NCI-H69 (cell line): ENCODE results near the gene SARS1.

ENCODE experiments used
- DNase-seq: peaks from one replicate; lab custom pipeline; 2025; lab: John Stamatoyannopoulos, UW

Gene SARS1

DNA sequence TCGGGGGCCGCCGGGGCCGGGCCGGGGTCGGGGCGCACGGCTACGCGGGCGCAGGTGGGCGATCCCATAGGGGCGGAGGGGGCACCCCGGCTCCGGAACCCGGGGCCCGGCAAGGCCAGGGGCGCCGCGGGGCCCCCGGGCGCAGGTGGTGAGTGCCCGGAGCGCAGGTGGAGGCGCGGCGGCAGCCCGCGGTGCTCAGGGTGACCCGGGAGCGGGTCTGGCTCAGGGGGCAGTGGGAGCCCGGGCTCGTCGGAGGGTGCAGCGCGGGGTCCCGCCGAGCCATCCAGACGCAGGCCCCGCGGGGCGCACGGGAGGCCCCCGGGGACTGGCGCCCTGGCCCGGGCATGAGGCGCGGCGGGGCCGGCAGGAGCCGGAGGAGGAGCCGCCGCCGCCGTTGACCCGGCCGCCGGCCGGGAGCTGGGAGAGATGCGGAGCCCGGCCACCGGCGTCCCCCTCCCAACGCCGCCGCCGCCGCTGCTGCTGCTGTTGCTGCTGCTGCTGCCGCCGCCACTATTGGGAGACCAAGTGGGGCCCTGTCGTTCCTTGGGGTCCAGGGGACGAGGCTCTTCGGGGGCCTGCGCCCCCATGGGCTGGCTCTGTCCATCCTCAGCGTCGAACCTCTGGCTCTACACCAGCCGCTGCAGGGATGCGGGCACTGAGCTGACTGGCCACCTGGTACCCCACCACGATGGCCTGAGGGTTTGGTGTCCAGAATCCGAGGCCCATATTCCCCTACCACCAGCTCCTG is 36.1 kb downstream of the SARS1 start:
- DNase-seq: peak; percentile 40

DNA sequence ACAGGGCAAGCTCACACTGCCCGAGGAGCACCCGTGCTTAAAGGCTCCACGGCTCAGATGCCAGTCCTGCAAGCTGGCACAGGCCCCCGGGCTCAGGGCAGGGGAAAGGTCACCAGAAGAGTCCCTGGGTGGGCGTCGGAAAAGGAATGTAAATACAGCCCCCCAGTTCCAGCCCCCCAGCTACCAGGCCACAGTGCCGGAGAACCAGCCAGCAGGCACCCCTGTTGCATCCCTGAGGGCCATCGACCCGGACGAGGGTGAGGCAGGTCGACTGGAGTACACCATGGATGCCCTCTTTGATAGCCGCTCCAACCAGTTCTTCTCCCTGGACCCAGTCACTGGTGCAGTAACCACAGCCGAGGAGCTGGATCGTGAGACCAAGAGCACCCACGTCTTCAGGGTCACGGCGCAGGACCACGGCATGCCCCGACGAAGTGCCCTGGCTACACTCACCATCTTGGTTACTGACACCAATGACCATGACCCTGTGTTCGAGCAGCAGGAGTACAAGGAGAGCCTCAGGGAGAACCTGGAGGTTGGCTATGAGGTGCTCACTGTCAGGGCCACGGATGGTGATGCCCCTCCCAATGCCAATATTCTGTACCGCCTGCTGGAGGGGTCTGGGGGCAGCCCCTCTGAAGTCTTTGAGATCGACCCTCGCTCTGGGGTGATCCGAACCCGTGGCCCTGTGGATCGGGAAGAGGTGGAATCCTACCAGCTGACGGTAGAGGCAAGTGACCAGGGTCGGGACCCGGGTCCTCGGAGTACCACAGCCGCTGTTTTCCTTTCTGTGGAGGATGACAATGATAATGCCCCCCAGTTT is 36.9 kb downstream of the SARS1 start:
- no peak for DNase-seq

DNA sequence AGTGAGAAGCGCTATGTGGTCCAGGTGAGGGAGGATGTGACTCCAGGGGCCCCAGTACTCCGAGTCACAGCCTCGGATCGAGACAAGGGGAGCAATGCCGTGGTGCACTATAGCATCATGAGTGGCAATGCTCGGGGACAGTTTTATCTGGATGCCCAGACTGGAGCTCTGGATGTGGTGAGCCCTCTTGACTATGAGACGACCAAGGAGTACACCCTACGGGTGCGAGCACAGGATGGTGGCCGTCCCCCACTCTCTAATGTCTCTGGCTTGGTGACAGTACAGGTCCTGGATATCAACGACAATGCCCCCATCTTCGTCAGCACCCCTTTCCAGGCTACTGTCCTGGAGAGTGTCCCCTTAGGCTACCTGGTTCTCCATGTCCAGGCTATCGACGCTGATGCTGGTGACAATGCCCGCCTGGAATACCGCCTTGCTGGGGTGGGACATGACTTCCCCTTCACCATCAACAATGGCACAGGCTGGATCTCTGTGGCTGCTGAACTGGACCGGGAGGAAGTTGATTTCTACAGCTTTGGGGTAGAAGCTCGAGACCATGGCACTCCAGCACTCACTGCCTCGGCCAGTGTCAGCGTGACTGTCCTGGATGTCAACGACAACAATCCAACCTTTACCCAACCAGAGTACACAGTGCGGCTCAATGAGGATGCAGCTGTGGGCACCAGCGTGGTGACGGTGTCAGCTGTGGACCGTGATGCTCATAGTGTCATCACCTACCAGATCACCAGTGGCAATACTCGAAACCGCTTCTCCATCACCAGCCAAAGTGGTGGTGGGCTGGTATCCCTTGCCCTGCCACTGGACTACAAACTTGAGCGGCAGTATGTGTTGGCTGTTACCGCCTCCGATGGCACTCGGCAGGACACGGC is 37.8 kb downstream of the SARS1 start:
- DNase-seq: no peak

DNA sequence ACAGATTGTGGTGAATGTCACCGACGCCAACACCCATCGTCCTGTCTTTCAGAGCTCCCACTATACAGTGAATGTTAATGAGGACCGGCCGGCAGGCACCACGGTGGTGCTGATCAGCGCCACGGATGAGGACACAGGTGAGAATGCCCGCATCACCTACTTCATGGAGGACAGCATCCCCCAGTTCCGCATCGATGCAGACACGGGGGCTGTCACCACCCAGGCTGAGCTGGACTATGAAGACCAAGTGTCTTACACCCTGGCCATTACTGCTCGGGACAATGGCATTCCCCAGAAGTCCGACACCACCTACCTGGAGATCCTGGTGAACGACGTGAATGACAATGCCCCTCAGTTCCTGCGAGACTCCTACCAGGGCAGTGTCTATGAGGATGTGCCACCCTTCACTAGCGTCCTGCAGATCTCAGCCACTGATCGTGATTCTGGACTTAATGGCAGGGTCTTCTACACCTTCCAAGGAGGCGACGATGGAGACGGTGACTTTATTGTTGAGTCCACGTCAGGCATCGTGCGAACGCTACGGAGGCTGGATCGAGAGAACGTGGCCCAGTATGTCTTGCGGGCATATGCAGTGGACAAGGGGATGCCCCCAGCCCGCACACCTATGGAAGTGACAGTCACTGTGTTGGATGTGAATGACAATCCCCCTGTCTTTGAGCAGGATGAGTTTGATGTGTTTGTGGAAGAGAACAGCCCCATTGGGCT is 38.6 kb downstream of the SARS1 start:
- DNase-seq: no peak

DNA sequence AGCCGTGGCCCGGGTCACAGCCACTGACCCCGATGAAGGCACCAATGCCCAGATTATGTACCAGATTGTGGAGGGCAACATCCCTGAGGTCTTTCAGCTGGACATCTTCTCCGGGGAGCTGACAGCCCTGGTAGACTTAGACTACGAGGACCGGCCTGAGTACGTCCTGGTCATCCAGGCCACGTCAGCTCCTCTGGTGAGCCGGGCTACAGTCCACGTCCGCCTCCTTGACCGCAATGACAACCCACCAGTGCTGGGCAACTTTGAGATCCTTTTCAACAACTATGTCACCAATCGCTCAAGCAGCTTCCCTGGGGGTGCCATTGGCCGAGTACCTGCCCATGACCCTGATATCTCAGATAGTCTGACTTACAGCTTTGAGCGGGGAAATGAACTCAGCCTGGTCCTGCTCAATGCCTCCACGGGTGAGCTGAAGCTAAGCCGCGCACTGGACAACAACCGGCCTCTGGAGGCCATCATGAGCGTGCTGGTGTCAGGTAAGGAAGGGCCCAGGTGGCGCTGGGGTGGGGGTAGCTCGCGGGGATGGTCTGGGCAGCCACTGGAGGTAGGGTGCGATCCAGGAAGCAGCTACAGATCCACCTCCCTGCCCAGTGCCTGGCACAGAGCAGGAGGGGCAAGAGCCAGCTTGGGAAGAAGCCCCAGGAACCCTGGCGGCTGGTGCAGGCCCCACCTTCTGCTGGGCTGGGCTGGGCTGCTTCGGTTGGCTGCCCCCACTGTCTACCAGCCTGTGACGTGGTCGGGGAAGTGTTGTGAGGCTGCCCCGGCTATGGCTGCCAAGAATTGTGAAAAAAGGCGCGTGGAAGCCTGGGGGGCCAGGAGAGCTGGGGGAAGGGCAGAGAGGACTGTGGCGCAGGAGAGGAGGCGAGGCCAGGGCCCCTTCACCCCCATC is 39.4 kb downstream of the SARS1 start:
- peak; percentile 79 for DNase-seq

DNA sequence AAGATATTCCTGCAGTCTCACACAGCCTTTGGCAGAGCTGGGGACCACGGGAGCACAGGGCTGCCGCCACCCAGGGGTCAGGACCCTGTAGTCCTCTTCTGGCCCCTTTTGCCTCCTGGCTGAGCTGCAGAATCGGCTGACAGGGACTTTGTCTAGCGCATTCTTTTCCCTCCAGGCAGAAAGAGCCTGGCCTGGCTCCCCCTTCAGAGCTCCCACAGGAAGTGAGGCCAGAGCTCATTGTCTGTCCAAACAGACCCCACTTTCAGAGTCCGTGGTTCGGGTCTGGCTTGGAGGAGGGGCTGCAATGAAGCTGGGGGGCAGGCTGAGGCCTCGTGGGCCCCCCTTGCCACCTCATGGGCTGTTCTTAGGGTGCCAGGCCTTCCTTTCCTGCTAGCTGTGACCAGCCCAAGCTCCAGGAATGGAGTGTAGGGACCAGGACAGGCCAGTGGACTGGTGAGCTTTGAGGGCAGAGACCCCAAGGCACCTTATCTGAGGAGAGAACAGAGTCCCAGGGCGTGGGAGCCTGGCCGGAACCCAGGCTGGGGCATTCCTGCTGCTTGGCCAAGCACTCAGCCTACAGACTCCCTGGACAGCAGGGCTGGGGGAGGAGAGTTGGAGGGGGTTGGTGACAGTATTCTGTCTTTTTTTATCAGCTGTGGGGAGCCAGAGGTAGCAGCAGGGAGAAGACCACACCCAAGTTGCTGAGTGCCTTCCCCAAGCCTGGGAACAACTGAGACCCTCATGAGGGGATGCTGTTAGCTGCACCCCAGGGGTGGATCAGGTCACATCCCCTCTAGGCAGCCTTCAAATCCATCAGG is 40.3 kb downstream of the SARS1 start:
- peak; percentile 82 for DNase-seq

DNA sequence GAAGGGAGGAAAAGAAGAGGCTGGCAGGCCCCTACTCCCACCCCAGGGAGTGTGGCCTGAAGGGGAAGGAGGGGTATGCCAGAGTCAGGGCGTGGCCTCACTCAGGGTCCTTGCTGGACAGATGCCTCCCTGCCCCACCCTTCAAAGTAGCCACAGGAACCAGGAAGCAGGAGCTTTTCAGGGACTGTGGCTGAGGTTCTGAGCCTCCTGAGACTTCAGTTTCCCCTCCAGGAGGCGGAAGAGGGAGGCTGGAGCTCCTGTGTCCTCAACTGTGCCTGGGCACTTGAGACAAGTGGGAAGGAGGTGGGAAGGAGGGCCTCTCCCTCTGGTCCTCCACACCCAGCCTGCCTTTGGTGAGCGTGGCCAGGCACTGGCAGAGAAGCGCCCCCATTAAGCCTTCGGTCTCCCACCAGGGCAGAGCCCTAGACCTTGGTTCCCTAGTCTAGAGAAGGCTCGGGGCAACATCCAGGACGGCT is 40.9 kb downstream of the SARS1 start:
- peak; percentile 82 for DNase-seq

DNA sequence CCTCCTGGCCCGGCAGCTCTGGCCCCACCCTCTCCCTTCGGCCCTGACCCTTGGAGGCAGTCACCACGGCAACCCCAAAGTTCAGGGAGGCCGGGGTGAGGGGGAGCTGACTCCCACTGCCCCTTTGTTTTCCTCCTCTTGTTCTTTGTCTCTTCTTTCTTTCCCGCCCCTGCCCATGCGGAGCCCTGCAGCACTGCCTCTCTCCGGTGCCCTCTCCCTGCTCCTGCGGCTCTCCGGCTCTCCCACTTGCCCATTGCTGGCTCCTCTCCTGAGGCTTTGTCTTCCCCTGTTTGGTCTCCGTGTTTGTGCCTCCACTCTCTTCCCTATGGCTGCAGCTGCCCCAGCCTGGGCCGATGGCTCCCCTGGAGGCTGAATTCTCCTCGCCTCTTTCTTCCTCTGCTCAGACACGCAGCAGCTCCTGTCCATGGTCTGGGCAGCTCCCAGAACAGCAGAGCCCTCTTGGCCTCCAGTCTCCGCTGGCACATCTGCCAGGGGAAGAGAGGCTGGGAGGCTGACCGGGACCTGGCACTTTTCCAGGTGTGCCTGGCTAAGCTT is 41.5 kb downstream of the SARS1 start:
- DNase-seq: peak; percentile 30

DNA sequence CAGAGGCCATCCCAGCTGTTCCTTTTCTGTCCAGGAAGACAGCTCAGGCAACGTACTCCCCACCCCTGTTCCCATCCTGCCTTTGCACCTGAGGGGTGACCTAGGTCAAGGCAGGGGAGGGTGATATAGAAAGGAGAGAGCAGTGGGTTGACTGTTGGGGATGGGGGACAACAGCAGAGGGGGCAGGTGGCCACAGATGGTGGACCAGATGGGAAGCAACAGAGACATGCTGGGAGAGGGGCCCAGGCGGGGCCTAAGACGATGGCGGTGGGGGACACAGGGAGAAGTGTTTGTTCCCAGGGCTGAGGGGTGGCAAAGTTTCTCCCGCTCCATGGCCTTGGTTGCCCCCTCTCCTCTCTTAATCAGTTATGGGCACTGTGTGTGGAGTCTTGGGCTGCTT is 42.0 kb downstream of the SARS1 start:
- peak; percentile 59 for DNase-seq

DNA sequence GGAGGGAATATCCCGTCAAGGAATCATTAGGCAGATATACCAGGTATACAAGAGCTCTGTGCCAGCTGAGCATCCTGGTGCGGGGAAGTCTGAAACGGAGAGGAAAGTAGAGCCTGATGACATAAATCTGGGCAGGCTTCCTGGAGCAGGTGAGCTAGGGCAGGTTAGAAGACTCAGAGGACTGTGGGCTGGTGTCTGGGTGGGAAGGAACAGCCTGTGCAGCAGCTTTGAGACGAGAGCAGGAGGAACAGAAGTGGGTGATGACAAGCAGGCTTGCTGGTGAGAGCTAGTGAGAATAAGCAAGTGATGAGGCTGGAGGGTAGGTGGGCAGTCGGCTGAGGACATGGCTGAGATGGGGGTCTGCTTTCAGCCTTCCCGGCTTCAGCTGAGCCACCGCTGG is 42.4 kb downstream of the SARS1 start:
- DNase-seq: peak; percentile 47

DNA sequence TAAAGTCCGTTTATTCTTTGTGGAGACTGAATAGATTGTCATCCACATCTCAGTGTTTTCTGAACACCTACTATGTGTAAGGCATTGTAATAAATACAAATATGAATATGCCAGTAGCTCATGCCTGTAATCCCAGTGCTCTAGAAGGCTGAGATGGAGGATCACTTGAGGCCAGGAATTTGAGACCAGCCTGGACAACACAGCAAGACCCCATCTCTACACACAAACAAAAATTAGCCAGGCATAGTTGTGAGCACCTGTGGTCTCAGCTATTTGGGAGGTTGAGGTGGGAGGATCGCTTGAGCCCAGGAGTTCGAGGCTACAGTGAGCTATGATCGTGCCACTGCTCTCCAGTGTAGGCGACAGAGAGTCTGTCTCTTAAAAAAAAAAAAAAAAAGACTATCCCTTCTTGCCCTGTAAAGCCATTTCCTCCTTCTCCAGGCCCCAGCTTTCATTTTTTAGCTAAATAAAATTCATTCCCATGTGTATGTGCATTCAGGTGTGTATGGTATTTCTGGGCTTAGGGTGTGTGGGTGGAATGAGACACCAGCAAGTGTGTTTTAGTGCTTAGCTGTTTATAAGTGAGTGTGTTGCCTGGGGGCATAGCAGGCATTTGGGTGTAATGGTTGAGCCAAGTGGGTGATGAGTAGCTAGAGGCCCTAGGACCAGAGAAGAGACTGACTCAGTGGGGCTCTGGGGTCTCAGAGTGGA is 43.4 kb downstream of the SARS1 start:
- peak; percentile 53 for DNase-seq

DNA sequence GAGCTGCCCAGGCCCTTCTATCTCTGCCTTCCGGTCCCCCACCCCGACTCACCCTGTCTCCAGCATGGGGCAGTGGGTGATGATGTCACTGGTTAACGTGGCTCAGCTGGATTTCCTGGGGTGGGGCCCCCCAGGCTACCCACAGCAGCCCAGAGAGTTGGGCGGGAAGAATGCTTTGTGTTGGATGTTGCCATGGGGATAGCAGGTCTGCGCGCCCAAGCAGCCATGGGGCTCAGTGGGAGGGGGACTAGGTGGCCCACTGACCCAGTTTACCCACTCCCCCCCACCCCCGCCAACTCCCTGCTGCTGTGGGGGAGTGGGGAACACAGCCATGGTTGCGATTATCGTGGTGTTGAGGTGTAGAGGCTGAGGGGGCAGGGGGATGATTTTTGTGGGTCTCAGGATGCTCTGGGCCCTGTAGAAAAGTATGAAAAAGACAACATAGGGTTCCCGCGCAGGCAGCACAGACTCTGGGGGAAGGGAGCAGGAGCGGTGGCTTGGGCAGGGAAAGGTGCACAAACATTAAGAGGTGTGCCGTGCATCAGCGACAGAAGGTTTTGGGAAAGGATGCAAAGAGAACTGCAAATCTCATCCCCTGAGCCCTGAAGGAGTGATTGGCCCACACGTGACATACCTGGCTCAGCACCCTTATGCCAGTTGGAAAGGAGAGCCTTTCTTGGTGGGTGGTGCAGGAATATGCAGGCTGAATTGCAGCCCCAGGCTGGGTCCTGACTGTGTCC is 44.1 kb downstream of the SARS1 start:
- DNase-seq: peak; percentile 53

DNA sequence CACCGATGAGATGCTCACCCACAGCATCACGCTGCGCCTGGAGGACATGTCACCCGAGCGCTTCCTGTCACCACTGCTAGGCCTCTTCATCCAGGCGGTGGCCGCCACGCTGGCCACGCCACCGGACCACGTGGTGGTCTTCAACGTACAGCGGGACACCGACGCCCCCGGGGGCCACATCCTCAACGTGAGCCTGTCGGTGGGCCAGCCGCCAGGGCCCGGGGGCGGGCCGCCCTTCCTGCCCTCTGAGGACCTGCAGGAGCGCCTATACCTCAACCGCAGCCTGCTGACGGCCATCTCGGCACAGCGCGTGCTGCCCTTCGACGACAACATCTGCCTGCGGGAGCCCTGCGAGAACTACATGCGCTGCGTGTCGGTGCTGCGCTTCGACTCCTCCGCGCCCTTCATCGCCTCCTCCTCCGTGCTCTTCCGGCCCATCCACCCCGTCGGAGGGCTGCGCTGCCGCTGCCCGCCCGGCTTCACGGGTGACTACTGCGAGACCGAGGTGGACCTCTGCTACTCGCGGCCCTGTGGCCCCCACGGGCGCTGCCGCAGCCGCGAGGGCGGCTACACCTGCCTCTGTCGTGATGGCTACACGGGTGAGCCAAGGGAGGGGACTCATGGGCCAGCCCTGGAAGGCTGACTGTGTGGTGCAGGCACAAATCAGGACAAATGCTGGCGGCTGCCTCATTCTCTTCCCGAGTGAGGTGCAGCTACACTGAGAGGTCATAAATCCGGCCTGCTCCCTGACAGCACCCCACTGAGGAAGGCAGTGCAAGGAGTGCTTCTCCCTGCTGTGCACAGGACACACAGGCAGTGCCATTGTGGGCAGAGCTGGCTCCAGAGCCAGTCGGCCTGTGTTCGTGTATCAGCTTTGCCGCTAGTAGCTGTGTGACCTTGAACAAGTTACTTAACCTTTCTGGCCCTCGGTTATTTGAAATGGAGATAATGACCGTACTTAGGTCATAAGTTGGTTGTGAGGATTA is 45.1 kb downstream of the SARS1 start:
- peak; percentile 54 for DNase-seq

DNA sequence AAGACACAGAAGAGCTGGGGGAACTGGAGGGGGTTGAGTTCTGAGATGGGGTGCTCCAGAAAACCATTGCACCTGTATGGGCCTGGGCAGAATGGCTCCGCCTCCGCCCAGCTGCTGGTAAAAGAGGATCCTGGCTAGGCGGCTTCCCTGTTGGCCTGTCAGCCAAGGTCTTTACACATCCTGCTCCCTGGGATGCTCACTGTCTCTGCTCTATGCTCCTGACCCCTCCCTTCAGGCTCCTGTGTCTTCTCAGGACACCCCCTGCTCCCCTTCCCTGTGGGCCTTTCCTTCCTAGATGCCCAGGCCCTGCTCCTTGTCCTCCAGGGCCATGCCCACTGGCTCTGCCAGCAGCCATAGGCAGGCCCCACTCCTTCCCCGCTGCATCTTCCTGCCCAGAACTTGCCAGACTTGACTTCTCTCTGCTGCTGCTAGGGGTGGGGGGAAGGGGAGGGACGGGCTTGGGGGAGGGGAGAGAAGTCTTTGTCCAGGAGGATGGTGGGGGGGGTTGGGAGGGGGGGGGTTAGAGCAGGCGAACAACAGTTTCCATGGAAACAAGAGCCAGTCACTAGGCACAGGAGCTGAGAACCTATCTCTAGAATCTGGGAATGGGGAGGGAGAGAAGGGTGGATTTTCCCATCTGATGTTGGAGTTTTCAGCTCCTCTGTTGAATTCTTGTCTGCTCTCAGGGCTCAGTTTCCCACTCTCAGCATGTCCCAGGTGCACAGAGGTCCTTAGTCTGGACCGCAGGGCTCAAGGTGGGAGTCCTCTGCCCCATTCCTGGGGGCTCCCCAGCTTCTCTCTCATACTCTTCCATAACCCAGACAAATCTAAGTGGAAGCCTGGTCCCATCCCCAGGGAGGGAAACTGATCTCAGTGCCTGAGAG is 46.2 kb downstream of the SARS1 start:
- peak; percentile 10 for DNase-seq

DNA sequence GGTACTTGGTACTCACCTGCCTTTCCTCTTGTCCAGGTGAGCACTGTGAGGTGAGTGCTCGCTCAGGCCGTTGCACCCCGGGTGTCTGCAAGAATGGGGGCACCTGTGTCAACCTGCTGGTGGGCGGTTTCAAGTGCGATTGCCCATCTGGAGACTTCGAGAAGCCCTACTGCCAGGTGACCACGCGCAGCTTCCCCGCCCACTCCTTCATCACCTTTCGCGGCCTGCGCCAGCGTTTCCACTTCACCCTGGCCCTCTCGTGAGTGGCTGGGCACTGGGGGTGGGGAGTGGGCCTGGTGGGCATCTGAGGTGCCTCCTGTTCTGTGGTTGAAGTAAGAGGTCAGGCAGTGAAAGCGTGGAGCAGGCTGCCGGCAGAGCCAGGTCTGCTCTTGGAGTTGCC is 47.3 kb downstream of the SARS1 start:
- DNase-seq: no peak

DNA sequence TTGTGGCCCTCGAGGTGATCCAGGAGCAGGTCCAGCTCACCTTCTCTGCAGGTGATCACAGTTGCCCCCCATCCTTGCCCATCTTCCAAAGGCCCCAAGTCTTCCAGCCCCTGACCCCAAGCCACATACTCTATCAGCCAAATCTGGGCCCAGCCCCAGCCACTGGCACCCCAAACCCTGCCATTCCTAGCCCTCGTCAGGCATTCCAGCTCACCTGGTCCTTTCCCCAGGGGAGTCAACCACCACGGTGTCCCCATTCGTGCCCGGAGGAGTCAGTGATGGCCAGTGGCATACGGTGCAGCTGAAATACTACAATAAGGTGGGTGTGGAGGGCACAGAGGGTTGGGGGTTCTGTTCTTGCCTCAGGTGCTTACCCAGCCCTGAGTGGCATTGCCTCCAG is 47.9 kb downstream of the SARS1 start:
- DNase-seq: no peak
